ENCODE results near the gene PDGFB. TPM values are rescaled to one million over a fixed set of nuclear protein-coding genes. Genes with fewer than 3 reads are reported as not detected.

Gene PDGFB
- total RNA-seq, 4 donors from 2014 or later: 6.0 to 20.0 (median 8.9) TPM

DNA sequence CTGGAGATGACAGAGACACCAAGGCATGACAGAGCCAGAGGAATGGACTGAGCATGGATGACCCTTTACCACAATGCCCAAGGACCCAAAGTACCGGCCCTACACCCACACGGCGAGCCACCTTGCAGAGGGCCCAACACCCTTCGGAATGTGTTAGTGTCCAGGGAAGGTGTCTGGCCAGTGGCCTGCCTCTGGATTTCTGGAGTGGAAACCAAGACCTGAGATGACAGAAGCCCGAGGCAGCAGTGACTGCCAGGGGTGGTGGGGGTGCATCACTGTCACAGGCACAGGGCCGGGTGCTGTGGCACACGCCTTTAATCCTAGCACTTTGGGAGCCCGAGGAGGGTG lies 28.7 kb downstream of the PDGFB start:
- in situ Hi-C loops (cut with MboI; ENCODE audit: low sequenced_read_pairs in 4 of 4): no loop called here
- Histone ChIP-seq H3K27me3 (no peaks in the 10 kb centered on the region), H3K4me1 (no peaks in the 10 kb centered on the region), H3K36me3 (no peaks in the 10 kb centered on the region), H3K27ac (no peak overlapping the region), H3K9me3 (no peaks in the 10 kb centered on the region), H3K4me3 (no peak overlapping the region)
- ATAC-seq: no peak
- DNase-seq: no peak
- TF ChIP-seq CTCF (IDR thresholded peaks at IDR 0.05 in 4 of 5, conservative IDR thresholded peaks at IDR 0.05 in 1 of 5) (peak in 1 of 5 experiments; percentile 14), POLR2A (IDR thresholded peaks at IDR 0.05) (no peak)
- intact Hi-C loops (cut with DNase I; ENCODE audit: low total_unique reads): no loop called here

GRCh38 chr22:39215426-39216142 lies 29.2 kb downstream of the PDGFB start:
- ATAC-seq (peak in 1 of 2 donors; percentile 33), DNase-seq (no peak)
- in situ Hi-C loops (cut with MboI; ENCODE audit: low sequenced_read_pairs in 4 of 4) (no loop called here), intact Hi-C loops (cut with DNase I; ENCODE audit: low total_unique reads) (no loop called here)
- TF ChIP-seq POLR2A (IDR thresholded peaks at IDR 0.05): no peak
- peak; percentile 21 to 50 (median 37) for TF ChIP-seq CTCF (IDR thresholded peaks at IDR 0.05 in 4 of 5, conservative IDR thresholded peaks at IDR 0.05 in 1 of 5)
- no peak overlapping the region for H3K27ac ChIP-seq
- H3K27me3 ChIP-seq: no peaks in the 10 kb centered on the region
- no peaks in the 10 kb centered on the region for H3K4me1 ChIP-seq
- H3K9me3 ChIP-seq: no peaks in the 10 kb centered on the region
- H3K4me3 ChIP-seq: no peak overlapping the region
- H3K36me3 ChIP-seq: no peaks in the 10 kb centered on the region

DNA sequence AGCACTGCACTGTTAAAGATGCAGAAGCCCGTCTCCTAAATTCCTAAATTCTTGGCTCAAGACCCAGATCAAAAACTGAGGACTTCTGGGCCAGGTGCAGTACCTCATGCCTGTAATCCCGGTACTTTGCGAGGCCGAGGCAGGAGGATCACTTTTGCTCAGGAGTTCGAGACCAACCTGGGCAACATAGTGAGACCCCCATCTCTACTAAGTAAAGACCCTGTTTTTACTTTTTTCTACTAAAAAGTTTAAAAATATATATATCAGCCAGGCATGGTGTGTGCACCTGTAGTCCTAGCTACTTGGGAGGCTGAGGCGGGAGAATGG lies 29.7 kb downstream of the PDGFB start:
- intact Hi-C loops (cut with DNase I; ENCODE audit: low total_unique reads): no loop called here

GRCh38 chr22:39214383-39215069 lies 30.3 kb downstream of the PDGFB start:
- H3K36me3 ChIP-seq: no peaks in the 10 kb centered on the region
- DNase-seq (no peak), ATAC-seq (no peak)
- in situ Hi-C loops (cut with MboI; ENCODE audit: low sequenced_read_pairs in 4 of 4): no loop called here
- no peak overlapping the region for H3K27ac ChIP-seq
- H3K9me3 ChIP-seq: no peaks in the 10 kb centered on the region
- intact Hi-C loops (cut with DNase I; ENCODE audit: low total_unique reads): no loop called here
- no peaks in the 10 kb centered on the region for H3K4me1 ChIP-seq
- TF ChIP-seq CTCF (IDR thresholded peaks at IDR 0.05 in 4 of 5, conservative IDR thresholded peaks at IDR 0.05 in 1 of 5) (no peak), POLR2A (IDR thresholded peaks at IDR 0.05) (no peak)
- H3K4me3 ChIP-seq: no peak overlapping the region
- H3K27me3 ChIP-seq: no peaks in the 10 kb centered on the region

More for the DNA sequence above, 29.7 kb downstream of the PDGFB start:
- Histone ChIP-seq H3K27me3 (no peaks in the 10 kb centered on the region), H3K4me1 (no peaks in the 10 kb centered on the region), H3K27ac (no peak overlapping the region), H3K36me3 (no peaks in the 10 kb centered on the region), H3K9me3 (no peaks in the 10 kb centered on the region), H3K4me3 (no peak overlapping the region)
- in situ Hi-C loops (cut with MboI; ENCODE audit: low sequenced_read_pairs in 4 of 4): no loop called here
- DNase-seq (no peak), ATAC-seq (no peak)
- TF ChIP-seq CTCF (IDR thresholded peaks at IDR 0.05 in 4 of 5, conservative IDR thresholded peaks at IDR 0.05 in 1 of 5) (no peak), POLR2A (IDR thresholded peaks at IDR 0.05) (no peak)
